GM19239 (cell line): ENCODE measurements around the gene RAB15.
A peak's percentile ranks its signal among the peaks of the same experiment; 100 is the strongest.
"Not testable (repeated sequence)": the region's sequence is repeated elsewhere in the genome, so short reads cannot be mapped to it uniquely, and the experiment has no call there.

Experiments
- DNase-seq: peaks from one replicate; pipeline ENCODE4 v3.0.0; 2011; ENCODE audit warnings: low spot score; ENCODE audit not compliant: insufficient read length
- FAIRE-seq: peaks from 2 replicates; lab custom pipeline; 2011; peaks lifted over from hg19 to GRCh38; lab: Jason Lieb, UNC

The RAB15 gene

GRCh38 chr14:64918216-64918615, 53.9 kb downstream of the RAB15 start:
- DNase-seq (no peak), FAIRE-seq (no peak)

GRCh38 chr14:64915797-64916196, 56.3 kb downstream of the RAB15 start:
- no peak for FAIRE-seq

GRCh38 chr14:64915029-64915424, 57.1 kb downstream of the RAB15 start:
- no peak for FAIRE-seq
- no peak for DNase-seq

More at GRCh38 chr14:64915797-64916196, 56.3 kb downstream of the RAB15 start:
- DNase-seq = no peak

- FAIRE-seq (peak; percentile 93), DNase-seq (peak; percentile 71)
These were observed 57.7 kb downstream of the RAB15 start, which contains the start of gene CHURC1 for GRCh38 chr14:64914237-64915028. CHURC1 (plus strand) TSS chr14:64914455; CDS start chr14:64914496, 41 bp downstream.

GRCh38 chr14:64913477-64913876, 58.7 kb downstream of the RAB15 start:
- DNase-seq, FAIRE-seq: not testable (repeated sequence)

GRCh38 chr14:64912261-64912660, 59.9 kb downstream of the RAB15 start:
- no peak for FAIRE-seq
- DNase-seq = no peak

- FAIRE-seq = no peak
- DNase-seq = no peak
These were observed 61.2 kb downstream of the RAB15 start for GRCh38 chr14:64910847-64911495.

- no peak for FAIRE-seq
These were observed 66.1 kb downstream of the RAB15 start for GRCh38 chr14:64906022-64906421.

GRCh38 chr14:64899958-64900357, 72.2 kb downstream of the RAB15 start:
- no peak for FAIRE-seq

More at GRCh38 chr14:64906022-64906421, 66.1 kb downstream of the RAB15 start:
- DNase-seq = no peak

More at GRCh38 chr14:64899958-64900357, 72.2 kb downstream of the RAB15 start:
- no peak for DNase-seq
